Measurements from ENCODE around the gene PIGH. TPM values are rescaled to one million over a fixed set of nuclear protein-coding genes. Genes with fewer than 3 reads are reported as not detected.
"Not testable (repeated sequence)": the region's sequence is repeated elsewhere in the genome, so short reads cannot be mapped to it uniquely, and the experiment has no call there.

Gene PIGH
- total RNA-seq, 3 donors from 2014 or later (not counting 1 experiment from before 2014, with no cell fraction given), result 50.9 to 56.0 (median 54.5) TPM

DNA sequence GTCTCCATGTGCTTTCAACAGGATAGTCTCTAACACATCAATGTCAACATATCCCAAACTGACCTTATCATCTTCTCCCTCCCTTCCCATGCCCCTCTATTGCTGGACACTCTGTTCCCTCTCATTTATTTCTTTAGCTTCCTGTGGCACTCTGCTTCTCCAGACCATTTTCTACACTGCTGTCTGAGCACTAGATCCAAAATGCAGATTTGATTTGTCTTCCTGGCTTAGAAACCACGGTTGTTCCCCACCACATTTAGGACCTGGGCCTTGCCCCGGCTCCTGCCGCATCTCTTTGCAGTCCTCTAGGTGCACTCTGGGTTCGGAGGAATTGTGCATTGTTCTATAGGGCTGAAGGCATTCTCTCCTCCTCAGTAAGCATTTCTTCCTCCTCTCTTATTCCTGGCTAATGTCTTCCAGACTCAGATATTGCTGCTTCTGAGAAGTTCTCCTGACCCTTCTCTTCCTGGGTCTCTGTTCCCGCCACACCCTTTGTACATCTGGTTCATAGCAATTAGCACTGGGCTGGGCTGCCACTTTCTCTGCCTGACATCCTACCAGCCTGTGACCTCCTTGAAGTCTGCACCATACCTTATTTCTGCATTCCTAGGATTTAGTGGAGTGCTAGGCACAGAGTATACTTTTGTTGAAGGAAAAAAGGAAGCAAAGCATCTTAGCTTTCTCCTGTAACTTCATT lies 33.5 kb upstream of the PIGH start:
- H3K4me1 ChIP-seq (ENCODE audit: control insufficient read depth, insufficient read depth, low read length), result no peaks in the 10 kb centered on the region
- H3K9me3 ChIP-seq (ENCODE audit: control insufficient read depth, insufficient read depth, low read length), result no peaks in the 10 kb centered on the region
- H3K9me3 Mint-ChIP-seq, result no peaks in the 10 kb centered on the region
- intact Hi-C loops (cut with micrococcal nuclease), result no loop called here
- 97% methylated on average over 5 of the region's 5 CpGs for WGBS (ENCODE audit: insufficient coverage)
- TF ChIP-seq, protein P1, sequence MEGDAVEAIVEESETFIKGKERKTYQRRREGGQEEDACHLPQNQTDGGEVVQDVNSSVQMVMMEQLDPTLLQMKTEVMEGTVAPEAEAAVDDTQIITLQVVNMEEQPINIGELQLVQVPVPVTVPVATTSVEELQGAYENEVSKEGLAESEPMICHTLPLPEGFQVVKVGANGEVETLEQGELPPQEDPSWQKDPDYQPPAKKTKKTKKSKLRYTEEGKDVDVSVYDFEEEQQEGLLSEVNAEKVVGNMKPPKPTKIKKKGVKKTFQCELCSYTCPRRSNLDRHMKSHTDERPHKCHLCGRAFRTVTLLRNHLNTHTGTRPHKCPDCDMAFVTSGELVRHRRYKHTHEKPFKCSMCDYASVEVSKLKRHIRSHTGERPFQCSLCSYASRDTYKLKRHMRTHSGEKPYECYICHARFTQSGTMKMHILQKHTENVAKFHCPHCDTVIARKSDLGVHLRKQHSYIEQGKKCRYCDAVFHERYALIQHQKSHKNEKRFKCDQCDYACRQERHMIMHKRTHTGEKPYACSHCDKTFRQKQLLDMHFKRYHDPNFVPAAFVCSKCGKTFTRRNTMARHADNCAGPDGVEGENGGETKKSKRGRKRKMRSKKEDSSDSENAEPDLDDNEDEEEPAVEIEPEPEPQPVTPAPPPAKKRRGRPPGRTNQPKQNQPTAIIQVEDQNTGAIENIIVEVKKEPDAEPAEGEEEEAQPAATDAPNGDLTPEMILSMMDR (IDR thresholded peaks at IDR 0.05), result no peak
- no peak overlapping the region for H3K27ac Mint-ChIP-seq
- H3K27me3 Mint-ChIP-seq (ENCODE audit: low read depth in 2 of 2), result peaks cover 0 to 9% of the 10 kb centered on the region in 2 donors
- no peak for ATAC-seq
- no peaks in the 10 kb centered on the region for H3K36me3 Mint-ChIP-seq
- DNase-seq, result no peak
- H3K36me3 ChIP-seq (ENCODE audit: control insufficient read depth, insufficient read depth, low read length), result no peaks in the 10 kb centered on the region
- H3K4me3 Mint-ChIP-seq, result no peak overlapping the region
- no peaks in the 10 kb centered on the region for H3K4me1 Mint-ChIP-seq
- no peak overlapping the region for H3K4me3 ChIP-seq (ENCODE audit: low read length)
- no peak overlapping the region for H3K27ac ChIP-seq (ENCODE audit: low read length)
- H3K27me3 ChIP-seq (ENCODE audit: control insufficient read depth, insufficient read depth, low read length), result no peaks in the 10 kb centered on the region

DNA sequence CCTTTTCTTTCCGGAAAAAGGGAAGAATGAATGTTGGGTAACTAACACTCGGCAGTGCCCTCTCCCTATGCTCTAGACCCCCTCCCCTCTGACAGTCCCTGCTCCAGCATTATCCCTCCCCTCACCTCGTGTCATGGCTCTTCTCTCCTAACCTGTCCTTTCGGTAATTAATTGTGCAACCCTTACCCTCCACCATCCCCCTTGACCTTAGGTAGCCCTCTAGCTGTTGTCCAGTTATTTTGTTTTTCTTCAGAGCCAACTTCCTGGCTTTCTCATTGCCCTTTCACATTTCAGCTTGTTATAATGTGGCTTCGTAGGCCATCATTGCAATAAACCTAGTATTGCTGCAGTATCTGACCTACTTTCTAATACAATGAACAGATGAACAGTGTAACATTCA lies 30.9 kb upstream of the PIGH start:
- H3K4me3 ChIP-seq (ENCODE audit: low read length), result no peak overlapping the region
- no peak overlapping the region for H3K27ac Mint-ChIP-seq
- H3K27ac ChIP-seq (ENCODE audit: low read length), result no peak overlapping the region
- TF ChIP-seq, protein P1 (IDR thresholded peaks at IDR 0.05), result no peak
- no peaks in the 10 kb centered on the region for H3K36me3 ChIP-seq (ENCODE audit: control insufficient read depth, insufficient read depth, low read length)
- H3K27me3 Mint-ChIP-seq (ENCODE audit: low read depth in 2 of 2), result peaks cover 0 to 9% of the 10 kb centered on the region in 2 donors
- WGBS (ENCODE audit: insufficient coverage), result 82% methylated on average over 4 of the region's 5 CpGs
- ATAC-seq (no peak), DNase-seq (no peak)
- no peaks in the 10 kb centered on the region for H3K27me3 ChIP-seq (ENCODE audit: control insufficient read depth, insufficient read depth, low read length)
- intact Hi-C loops (cut with micrococcal nuclease), result no loop called here
- no peaks in the 10 kb centered on the region for H3K4me1 Mint-ChIP-seq
- no peaks in the 10 kb centered on the region for H3K36me3 Mint-ChIP-seq
- no peaks in the 10 kb centered on the region for H3K9me3 Mint-ChIP-seq
- H3K4me3 Mint-ChIP-seq, result no peak overlapping the region
- no peaks in the 10 kb centered on the region for H3K4me1 ChIP-seq (ENCODE audit: control insufficient read depth, insufficient read depth, low read length)
- H3K9me3 ChIP-seq (ENCODE audit: control insufficient read depth, insufficient read depth, low read length), result no peaks in the 10 kb centered on the region

DNA sequence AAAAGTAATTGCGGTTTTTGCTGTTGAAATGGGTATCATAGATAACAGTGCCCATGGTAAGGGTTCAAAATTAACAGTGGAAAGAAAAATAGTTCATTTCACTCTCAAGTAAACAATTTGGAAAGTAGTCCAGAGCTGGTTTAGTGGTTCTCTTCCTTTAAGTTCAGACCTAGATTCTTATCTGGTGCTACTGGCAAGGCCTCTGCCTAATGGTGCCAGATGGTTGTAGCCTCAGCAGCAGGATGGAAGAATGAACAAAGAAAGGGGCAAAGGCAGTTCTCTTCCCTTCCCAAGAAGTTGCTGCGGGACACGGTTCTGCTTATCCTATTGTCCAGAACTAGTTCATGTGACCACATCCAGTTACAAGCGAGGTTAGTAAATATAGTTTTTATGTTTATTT lies 30.1 kb upstream of the PIGH start:
- Mint-ChIP-seq H3K9me3 (no peaks in the 10 kb centered on the region), H3K36me3 (no peaks in the 10 kb centered on the region), H3K4me3 (no peak overlapping the region), H3K4me1 (no peaks in the 10 kb centered on the region), H3K27ac (no peak overlapping the region), H3K27me3 (ENCODE audit: low read depth in 2 of 2) (peaks cover 0 to 9% of the 10 kb centered on the region in 2 donors)
- no peak overlapping the region for H3K4me3 ChIP-seq (ENCODE audit: low read length)
- intact Hi-C loops (cut with micrococcal nuclease), result no loop called here
- no peaks in the 10 kb centered on the region for H3K36me3 ChIP-seq (ENCODE audit: control insufficient read depth, insufficient read depth, low read length)
- WGBS (ENCODE audit: insufficient coverage), result 100% methylated on average over 3 of the region's 4 CpGs
- TF ChIP-seq, protein P1 (IDR thresholded peaks at IDR 0.05), result no peak
- H3K27me3 ChIP-seq (ENCODE audit: control insufficient read depth, insufficient read depth, low read length), result no peaks in the 10 kb centered on the region
- H3K27ac ChIP-seq (ENCODE audit: low read length), result no peak overlapping the region
- DNase-seq (no peak), ATAC-seq (no peak)
- H3K4me1 ChIP-seq (ENCODE audit: control insufficient read depth, insufficient read depth, low read length), result no peaks in the 10 kb centered on the region
- H3K9me3 ChIP-seq (ENCODE audit: control insufficient read depth, insufficient read depth, low read length), result no peaks in the 10 kb centered on the region

DNA sequence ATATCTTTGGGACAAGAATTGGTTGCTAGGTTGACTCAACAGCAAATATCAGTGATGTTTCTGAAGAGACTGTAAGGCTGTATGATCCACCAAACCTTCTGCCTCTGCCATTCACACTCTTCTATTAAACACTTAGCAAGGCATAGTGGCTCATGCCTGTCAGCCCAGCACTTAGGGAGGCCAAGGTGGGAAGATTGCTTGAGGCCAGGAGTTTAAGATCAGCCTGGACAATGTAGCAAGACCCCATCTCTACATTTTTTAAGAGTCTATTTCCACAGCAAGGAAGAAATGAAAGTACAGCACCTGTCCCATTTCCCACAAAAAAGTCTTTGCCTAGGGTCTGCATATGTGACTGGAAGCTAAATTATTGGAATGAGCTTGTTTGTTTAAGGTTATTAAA lies 27.5 kb upstream of the PIGH start:
- DNase-seq (no peak), ATAC-seq (no peak)
- no peaks in the 10 kb centered on the region for H3K27me3 ChIP-seq (ENCODE audit: control insufficient read depth, insufficient read depth, low read length)
- H3K9me3 Mint-ChIP-seq, result no peaks in the 10 kb centered on the region
- H3K36me3 ChIP-seq (ENCODE audit: control insufficient read depth, insufficient read depth, low read length), result no peaks in the 10 kb centered on the region
- no peaks in the 10 kb centered on the region for H3K9me3 ChIP-seq (ENCODE audit: control insufficient read depth, insufficient read depth, low read length)
- no peak overlapping the region for H3K4me3 Mint-ChIP-seq
- H3K4me3 ChIP-seq (ENCODE audit: low read length), result no peak overlapping the region
- no peak overlapping the region for H3K27ac ChIP-seq (ENCODE audit: low read length)
- TF ChIP-seq, protein P1 (IDR thresholded peaks at IDR 0.05), result no peak
- no peak overlapping the region for H3K27ac Mint-ChIP-seq
- H3K4me1 Mint-ChIP-seq, result no peaks in the 10 kb centered on the region
- H3K36me3 Mint-ChIP-seq, result no peaks in the 10 kb centered on the region
- no peaks in the 10 kb centered on the region for H3K4me1 ChIP-seq (ENCODE audit: control insufficient read depth, insufficient read depth, low read length)
- intact Hi-C loops (cut with micrococcal nuclease), result no loop called here
- H3K27me3 Mint-ChIP-seq (ENCODE audit: low read depth in 2 of 2), result peaks cover 0 to 9% of the 10 kb centered on the region in 2 donors

DNA sequence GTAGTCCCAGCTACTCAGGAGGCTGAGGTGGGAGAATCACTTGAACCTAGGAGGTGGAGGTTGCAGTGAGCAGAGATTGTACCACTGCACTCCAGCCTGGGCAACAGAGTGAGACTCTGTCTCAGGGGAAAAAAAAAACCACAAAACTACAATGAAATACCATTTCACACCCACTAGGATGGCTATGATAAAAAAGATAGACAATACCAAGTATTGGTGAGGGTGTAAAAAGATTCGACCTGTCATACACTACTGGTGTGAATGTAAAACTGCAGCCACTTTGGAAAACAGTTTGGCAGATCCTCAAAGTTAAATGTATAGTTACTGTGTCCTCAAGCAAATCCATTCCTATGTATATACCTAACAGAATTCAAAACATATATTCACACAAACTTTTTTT lies 26.1 kb upstream of the PIGH start:
- H3K4me3 ChIP-seq (ENCODE audit: low read length); H3K27me3 Mint-ChIP-seq (ENCODE audit: low read depth in 2 of 2); H3K4me3 Mint-ChIP-seq; intact Hi-C loops (cut with micrococcal nuclease); H3K4me1 ChIP-seq (ENCODE audit: control insufficient read depth, insufficient read depth, low read length); DNase-seq; H3K27me3 ChIP-seq (ENCODE audit: control insufficient read depth, insufficient read depth, low read length); H3K36me3 Mint-ChIP-seq; H3K9me3 Mint-ChIP-seq; H3K4me1 Mint-ChIP-seq; H3K9me3 ChIP-seq (ENCODE audit: control insufficient read depth, insufficient read depth, low read length); H3K27ac Mint-ChIP-seq; H3K36me3 ChIP-seq (ENCODE audit: control insufficient read depth, insufficient read depth, low read length); H3K27ac ChIP-seq (ENCODE audit: low read length): not testable (repeated sequence)
- peak in 1 of 3 donors; percentile 24 for ATAC-seq
- 43% methylated on average over 1 of the region's 1 CpG for WGBS (ENCODE audit: insufficient coverage)

Measured in natural killer cell (primary cell).